ENCODE data around the gene GLTP.
A peak's percentile ranks its signal among the peaks of the same experiment; 100 is the strongest.

The GLTP gene

GRCh38 chr12:109836916-109837315 lies 43.4 kb downstream of the GLTP start:
- Histone ChIP-seq H3K4me3 (ENCODE audit: low read depth in 1 of 2, low read length in 2 of 2) (no peak overlapping the region), H3K4me1 (ENCODE audit: insufficient read depth, low read length) (no peaks in the 10 kb centered on the region), H3K27ac (ENCODE audit: low read depth, low read length) (no peak overlapping the region), H3K9me3 (ENCODE audit: low read length) (no peaks in the 10 kb centered on the region), H3K9ac (ENCODE audit: low read length) (no peak overlapping the region), H3K27me3 (ENCODE audit: control insufficient read depth in 1 of 2, insufficient read depth in 2 of 2, low read length in 2 of 2) (peaks cover 5 to 18% of the 10 kb centered on the region in 2 donors), H3K36me3 (ENCODE audit: insufficient read depth, low read length) (no peaks in the 10 kb centered on the region)

GRCh38 chr12:109835827-109836226 lies 44.5 kb downstream of the GLTP start:
- Histone ChIP-seq H3K27me3 (ENCODE audit: control insufficient read depth in 1 of 2, insufficient read depth in 2 of 2, low read length in 2 of 2) (peaks cover 13 to 28% of the 10 kb centered on the region in 2 donors), H3K36me3 (ENCODE audit: insufficient read depth, low read length) (no peaks in the 10 kb centered on the region), H3K27ac (ENCODE audit: low read depth, low read length) (no peak overlapping the region), H3K4me1 (ENCODE audit: insufficient read depth, low read length) (no peaks in the 10 kb centered on the region), H3K9me3 (ENCODE audit: low read length) (no peaks in the 10 kb centered on the region), H3K4me3 (ENCODE audit: low read depth in 1 of 2, low read length in 2 of 2) (no peak overlapping the region), H3K9ac (ENCODE audit: low read length) (no peak overlapping the region)

- Histone ChIP-seq H3K27me3 (ENCODE audit: control insufficient read depth in 1 of 2, insufficient read depth in 2 of 2, low read length in 2 of 2) (peaks cover 14 to 30% of the 10 kb centered on the region in 2 donors), H3K4me1 (ENCODE audit: insufficient read depth, low read length) (no peaks in the 10 kb centered on the region), H3K27ac (ENCODE audit: low read depth, low read length) (no peak within 1 kb of the TSS), H3K36me3 (ENCODE audit: insufficient read depth, low read length) (no peaks in the 10 kb centered on the region), H3K4me3 (ENCODE audit: low read depth in 1 of 2, low read length in 2 of 2) (peak within 1 kb of the TSS; percentile 23 to 55), H3K9me3 (ENCODE audit: low read length) (no peaks in the 10 kb centered on the region), H3K9ac (ENCODE audit: low read length) (no peak within 1 kb of the TSS)
Observed at GRCh38 chr12:109833307-109834189, 46.8 kb downstream of the GLTP start, which contains the start of gene TRPV4. TRPV4 (minus strand) TSS chr12:109833398; CDS start chr12:109814796, 18,602 bp downstream.

- H3K4me1 ChIP-seq (ENCODE audit: insufficient read depth, low read length): no peaks in the 10 kb centered on the region
- no peak overlapping the region for H3K9ac ChIP-seq (ENCODE audit: low read length)
- no peaks in the 10 kb centered on the region for H3K36me3 ChIP-seq (ENCODE audit: insufficient read depth, low read length)
- peaks cover 14 to 35% of the 10 kb centered on the region in 2 donors for H3K27me3 ChIP-seq (ENCODE audit: control insufficient read depth in 1 of 2, insufficient read depth in 2 of 2, low read length in 2 of 2)
- peak overlapping the region; percentile 23 to 55 for H3K4me3 ChIP-seq (ENCODE audit: low read depth in 1 of 2, low read length in 2 of 2)
- H3K27ac ChIP-seq (ENCODE audit: low read depth, low read length): no peak overlapping the region
- H3K9me3 ChIP-seq (ENCODE audit: low read length): no peaks in the 10 kb centered on the region
Observed at GRCh38 chr12:109832541-109833306, 47.6 kb downstream of the GLTP start.

- Histone ChIP-seq H3K36me3 (ENCODE audit: insufficient read depth, low read length) (no peaks in the 10 kb centered on the region), H3K27ac (ENCODE audit: low read depth, low read length) (no peak overlapping the region), H3K9me3 (ENCODE audit: low read length) (no peaks in the 10 kb centered on the region), H3K27me3 (ENCODE audit: control insufficient read depth in 1 of 2, insufficient read depth in 2 of 2, low read length in 2 of 2) (peaks cover 14 to 35% of the 10 kb centered on the region in 2 donors), H3K4me1 (ENCODE audit: insufficient read depth, low read length) (no peaks in the 10 kb centered on the region), H3K4me3 (ENCODE audit: low read depth in 1 of 2, low read length in 2 of 2) (no peak overlapping the region), H3K9ac (ENCODE audit: low read length) (no peak overlapping the region)
Observed at GRCh38 chr12:109831929-109832328, 48.4 kb downstream of the GLTP start.

- Histone ChIP-seq H3K4me3 (ENCODE audit: low read depth in 1 of 2, low read length in 2 of 2) (no peak overlapping the region), H3K9me3 (ENCODE audit: low read length) (no peaks in the 10 kb centered on the region), H3K4me1 (ENCODE audit: insufficient read depth, low read length) (no peaks in the 10 kb centered on the region), H3K36me3 (ENCODE audit: insufficient read depth, low read length) (no peaks in the 10 kb centered on the region), H3K27ac (ENCODE audit: low read depth, low read length) (no peak overlapping the region), H3K9ac (ENCODE audit: low read length) (no peak overlapping the region), H3K27me3 (ENCODE audit: control insufficient read depth in 1 of 2, insufficient read depth in 2 of 2, low read length in 2 of 2) (peaks cover 14 to 35% of the 10 kb centered on the region in 2 donors)
Observed at GRCh38 chr12:109831365-109831764, 49.0 kb downstream of the GLTP start.

- no peak overlapping the region for H3K4me3 ChIP-seq (ENCODE audit: low read depth in 1 of 2, low read length in 2 of 2)
- H3K27me3 ChIP-seq (ENCODE audit: control insufficient read depth in 1 of 2, insufficient read depth in 2 of 2, low read length in 2 of 2): peaks cover 14 to 35% of the 10 kb centered on the region in 2 donors
- H3K9me3 ChIP-seq (ENCODE audit: low read length): no peaks in the 10 kb centered on the region
- no peak overlapping the region for H3K9ac ChIP-seq (ENCODE audit: low read length)
- H3K27ac ChIP-seq (ENCODE audit: low read depth, low read length): no peak overlapping the region
- H3K4me1 ChIP-seq (ENCODE audit: insufficient read depth, low read length): no peaks in the 10 kb centered on the region
- no peaks in the 10 kb centered on the region for H3K36me3 ChIP-seq (ENCODE audit: insufficient read depth, low read length)
Observed at GRCh38 chr12:109830718-109831117, 49.6 kb downstream of the GLTP start.

- Histone ChIP-seq H3K9ac (ENCODE audit: low read length) (no peak overlapping the region), H3K4me3 (ENCODE audit: low read depth in 1 of 2, low read length in 2 of 2) (no peak overlapping the region), H3K36me3 (ENCODE audit: insufficient read depth, low read length) (no peaks in the 10 kb centered on the region), H3K27ac (ENCODE audit: low read depth, low read length) (no peak overlapping the region), H3K9me3 (ENCODE audit: low read length) (no peaks in the 10 kb centered on the region), H3K4me1 (ENCODE audit: insufficient read depth, low read length) (no peaks in the 10 kb centered on the region), H3K27me3 (ENCODE audit: control insufficient read depth in 1 of 2, insufficient read depth in 2 of 2, low read length in 2 of 2) (peaks cover 14 to 35% of the 10 kb centered on the region in 2 donors)
Observed at GRCh38 chr12:109830267-109830666, 50.1 kb downstream of the GLTP start.

- no peak overlapping the region for H3K4me3 ChIP-seq (ENCODE audit: low read depth in 1 of 2, low read length in 2 of 2)
- H3K36me3 ChIP-seq (ENCODE audit: insufficient read depth, low read length): no peaks in the 10 kb centered on the region
- H3K4me1 ChIP-seq (ENCODE audit: insufficient read depth, low read length): no peaks in the 10 kb centered on the region
- H3K27ac ChIP-seq (ENCODE audit: low read depth, low read length): no peak overlapping the region
- no peaks in the 10 kb centered on the region for H3K9me3 ChIP-seq (ENCODE audit: low read length)
- H3K9ac ChIP-seq (ENCODE audit: low read length): no peak overlapping the region
- peaks cover 14 to 35% of the 10 kb centered on the region in 2 donors for H3K27me3 ChIP-seq (ENCODE audit: control insufficient read depth in 1 of 2, insufficient read depth in 2 of 2, low read length in 2 of 2)
Observed at GRCh38 chr12:109829667-109830066, 50.7 kb downstream of the GLTP start.

- H3K4me3 ChIP-seq (ENCODE audit: low read depth in 1 of 2, low read length in 2 of 2): no peak overlapping the region
- peaks cover 14 to 35% of the 10 kb centered on the region in 2 donors for H3K27me3 ChIP-seq (ENCODE audit: control insufficient read depth in 1 of 2, insufficient read depth in 2 of 2, low read length in 2 of 2)
- no peaks in the 10 kb centered on the region for H3K36me3 ChIP-seq (ENCODE audit: insufficient read depth, low read length)
- no peaks in the 10 kb centered on the region for H3K9me3 ChIP-seq (ENCODE audit: low read length)
- no peak overlapping the region for H3K27ac ChIP-seq (ENCODE audit: low read depth, low read length)
- H3K4me1 ChIP-seq (ENCODE audit: insufficient read depth, low read length): no peaks in the 10 kb centered on the region
- no peak overlapping the region for H3K9ac ChIP-seq (ENCODE audit: low read length)
Observed at GRCh38 chr12:109828754-109829511, 51.4 kb downstream of the GLTP start.

Data from muscle layer of colon (tissue), 2 donors.